Liver (tissue), 9 donors: ENCODE data around the gene CSNK1D. TPM values are rescaled to one million over a fixed set of nuclear protein-coding genes. Genes with fewer than 3 reads are reported as not detected.
A peak's percentile ranks its signal among the peaks of the same experiment; 100 is the strongest.

Experiments used
- DNase-seq: peaks from one replicate; pipeline ENCODE4 v3.0.0-alpha.2; 2017; ENCODE audit warnings: low spot score
- H3K27ac ChIP-seq, 2 donors: one replicate each; pipeline ENCODE4 v1.7.0; 2013; ENCODE audit warnings: inconsistent platforms in 2 of 2, low read length in 2 of 2, control low read depth in 1 of 2, low read depth in 1 of 2, mild to moderate bottlenecking in 1 of 2
- H3K27me3 ChIP-seq, 4 donors: one replicate each; pipeline versions ENCODE4 v1.6.1 to v1.7.0; 2013; ENCODE audit warnings: low read length in 3 of 4, inconsistent platforms in 1 of 4, mild to moderate bottlenecking in 1 of 4, moderate library complexity in 1 of 4; ENCODE audit not compliant: control insufficient read depth in 4 of 4, insufficient read depth in 4 of 4
- H3K36me3 ChIP-seq, 4 donors: one replicate each; pipeline versions ENCODE4 v1.6.1 to v1.7.0; 2013; ENCODE audit warnings: low read length in 3 of 4, mild to moderate bottlenecking in 3 of 4, low read depth in 1 of 4, moderate library complexity in 1 of 4; ENCODE audit not compliant: control insufficient read depth in 4 of 4, insufficient read depth in 3 of 4
- H3K4me1 ChIP-seq, 4 donors: one replicate each; pipeline versions ENCODE4 v1.6.1 to v1.7.0; 2013; ENCODE audit warnings: low read length in 3 of 4, mild to moderate bottlenecking in 3 of 4, moderate library complexity in 1 of 4; ENCODE audit not compliant: control insufficient read depth in 4 of 4, insufficient read depth in 4 of 4
- H3K4me3 ChIP-seq, 3 donors: one replicate each; pipeline versions ENCODE4 v1.6.1 to v1.7.0; 2013; ENCODE audit warnings: low read length in 3 of 3, control low read depth in 1 of 3, low read depth in 1 of 3, mild to moderate bottlenecking in 1 of 3
- H3K9ac ChIP-seq, 2 donors: one replicate each; pipeline ENCODE4 v1.7.0; 2013; ENCODE audit warnings: low read length in 2 of 2, mild to moderate bottlenecking in 2 of 2, moderate library complexity in 2 of 2, control low read depth in 1 of 2, low read depth in 1 of 2
- H3K9me3 ChIP-seq, 4 donors: one replicate each; pipeline versions ENCODE4 v1.6.1 to v1.7.0; 2013; ENCODE audit warnings: low read length in 3 of 4; ENCODE audit not compliant: control insufficient read depth in 4 of 4
- ATF3 ChIP-seq: IDR thresholded peaks from 2 replicates; pipeline ENCODE4 v1.6.1; 2016; ENCODE audit warnings: antibody characterized with exemption
- FOXA1 ChIP-seq: IDR thresholded peaks from 2 replicates; pipeline ENCODE4 v1.6.1; 2016; ENCODE audit warnings: antibody characterized with exemption
- FOXA2 ChIP-seq: IDR thresholded peaks from 2 replicates; pipeline ENCODE4 v1.6.1; 2016; ENCODE audit warnings: antibody characterized with exemption
- GABPA ChIP-seq, 2 donors: IDR thresholded peaks in 1 of 2; conservative IDR thresholded peaks in 1 of 2; 2 replicates each; pipeline ENCODE4 v1.6.1; 2016; ENCODE audit warnings: antibody characterized with exemption in 2 of 2, mild to moderate bottlenecking in 1 of 2, moderate library complexity in 1 of 2
- JUND ChIP-seq, 2 donors: IDR thresholded peaks; 2 replicates each; pipeline ENCODE4 v1.6.1; 2016; ENCODE audit warnings: antibody characterized with exemption in 2 of 2
- MAX ChIP-seq: IDR thresholded peaks from 2 replicates; pipeline ENCODE4 v1.6.1; 2016; ENCODE audit warnings: antibody characterized with exemption
- RXRA ChIP-seq, 2 donors: IDR thresholded peaks; 2 replicates each; pipeline ENCODE4 v1.6.1; 2017 to 2018; ENCODE audit warnings: antibody characterized with exemption in 2 of 2, mild to moderate bottlenecking in 1 of 2
- SP1 ChIP-seq: IDR thresholded peaks from 2 replicates; pipeline ENCODE4 v1.6.1; 2018; ENCODE audit warnings: antibody characterized with exemption, mild to moderate bottlenecking
- TAF1 ChIP-seq: conservative IDR thresholded peaks from 2 replicates; pipeline ENCODE4 v1.6.1; 2016; ENCODE audit warnings: antibody characterized with exemption, mild to moderate bottlenecking
- ZBTB33 ChIP-seq: IDR thresholded peaks from 2 replicates; pipeline ENCODE4 v1.6.1; 2016; ENCODE audit warnings: antibody characterized with exemption
- WGBS: extraction: QIAGEN DNeasy Blood & Tissue Kit; methylation state at CpG from one replicate; pipeline ENCODE4 v1.1.7; 2013; 5-methylcytosine and 5-hydroxymethylcytosine counted together
- polyA plus RNA-seq, 2 donors: library from polyadenylated mRNA; stranded (reverse) in 1 of 2; unstranded in 1 of 2; fragments of 200-250 nt in 1 of 2; fragments of >200 nt in 1 of 2; fragmentation: Nextera tagmentation in 1 of 2; extraction: Ambion mirVana in 1 of 2; gene quantifications; one replicate each; pipeline versions ENCODE4 v1.2.1 to v1.2.3, GENCODE V29; 2013 to 2015
- total RNA-seq, 2 donors: library from RNA; depleted of rRNA; stranded (reverse); fragments of >200 nt; gene quantifications; one replicate each; pipeline ENCODE4 v1.2.3, GENCODE V29; 2014
- TF ChIP-seq, protein P1 (sequence below): fragments of 150-350 bp; IDR thresholded peaks from 2 replicates; pipeline ENCODE4 v1.5.1; 2017; ENCODE audit warnings: improper control_type of control experiment, low read depth, low read length; ENCODE audit not compliant: missing input control
- donor health status: healthy.
- donor health status: healthy.
- donor health status: healthy.
- donor health status: healthy.
- donor health status: healthy.

The CSNK1D gene
- total and polyA plus RNA-seq, 4 donors: 22.0 to 49.0 (median 34.2) TPM

- no peak for DNase-seq
- Histone ChIP-seq H3K27ac (peak overlapping the region; percentile 60 to 82), H3K27me3 (no peaks in the 10 kb centered on the region), H3K9ac (peak overlapping the region in 1 of 2 donors; percentile 30), H3K4me1 (peaks cover 4 to 24% (median 14%) of the 10 kb centered on the region in 4 donors), H3K36me3 (no peaks in the 10 kb centered on the region), H3K9me3 (no peaks in the 10 kb centered on the region), H3K4me3 (no peak overlapping the region)
- WGBS: 59% methylated on average over 17 of the region's 17 CpGs
- TF ChIP-seq SP1 (no peak), FOXA2 (no peak), RXRA (IDR thresholded peaks at IDR 0.05) (peak; percentile 10 to 15)
These were observed 57.0 kb downstream of the CSNK1D start for GRCh38 chr17:82216301-82217119.

DNA sequence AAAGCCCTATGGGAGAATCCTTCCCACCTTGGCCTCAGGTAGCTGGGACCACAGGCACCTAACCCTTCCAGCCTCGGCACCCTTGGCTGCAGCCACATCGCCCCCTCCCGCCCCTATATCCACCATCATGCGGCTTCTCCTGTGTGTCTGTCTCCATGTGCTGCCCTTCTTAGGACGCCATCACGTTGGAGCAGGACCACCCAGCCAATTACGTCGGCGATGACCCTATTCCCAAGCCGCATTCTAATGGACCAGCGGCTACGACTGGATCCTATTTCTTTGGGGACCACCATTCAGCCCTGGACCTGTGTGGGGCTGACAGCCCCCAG, 57.6 kb downstream of the CSNK1D start:
- WGBS: 96% methylated on average over 12 of the region's 12 CpGs
- H3K9ac ChIP-seq: no peak overlapping the region
- H3K4me1 ChIP-seq: peaks cover 4 to 24% (median 14%) of the 10 kb centered on the region in 4 donors
- no peaks in the 10 kb centered on the region for H3K27me3 ChIP-seq
- H3K4me3 ChIP-seq: no peak overlapping the region
- peak overlapping the region; percentile 60 to 82 for H3K27ac ChIP-seq
- no peak for DNase-seq
- no peak for TF ChIP-seq FOXA2
- TF ChIP-seq, protein P1, sequence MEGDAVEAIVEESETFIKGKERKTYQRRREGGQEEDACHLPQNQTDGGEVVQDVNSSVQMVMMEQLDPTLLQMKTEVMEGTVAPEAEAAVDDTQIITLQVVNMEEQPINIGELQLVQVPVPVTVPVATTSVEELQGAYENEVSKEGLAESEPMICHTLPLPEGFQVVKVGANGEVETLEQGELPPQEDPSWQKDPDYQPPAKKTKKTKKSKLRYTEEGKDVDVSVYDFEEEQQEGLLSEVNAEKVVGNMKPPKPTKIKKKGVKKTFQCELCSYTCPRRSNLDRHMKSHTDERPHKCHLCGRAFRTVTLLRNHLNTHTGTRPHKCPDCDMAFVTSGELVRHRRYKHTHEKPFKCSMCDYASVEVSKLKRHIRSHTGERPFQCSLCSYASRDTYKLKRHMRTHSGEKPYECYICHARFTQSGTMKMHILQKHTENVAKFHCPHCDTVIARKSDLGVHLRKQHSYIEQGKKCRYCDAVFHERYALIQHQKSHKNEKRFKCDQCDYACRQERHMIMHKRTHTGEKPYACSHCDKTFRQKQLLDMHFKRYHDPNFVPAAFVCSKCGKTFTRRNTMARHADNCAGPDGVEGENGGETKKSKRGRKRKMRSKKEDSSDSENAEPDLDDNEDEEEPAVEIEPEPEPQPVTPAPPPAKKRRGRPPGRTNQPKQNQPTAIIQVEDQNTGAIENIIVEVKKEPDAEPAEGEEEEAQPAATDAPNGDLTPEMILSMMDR: no peak
- no peak for TF ChIP-seq GABPA (IDR thresholded peaks at IDR 0.05 in 1 of 2, conservative IDR thresholded peaks at IDR 0.05 in 1 of 2)
- no peak for TF ChIP-seq ATF3
- H3K9me3 ChIP-seq: no peaks in the 10 kb centered on the region
- H3K36me3 ChIP-seq: no peaks in the 10 kb centered on the region

GRCh38 chr17:82215095-82215971, 58.2 kb downstream of the CSNK1D start:
- whole genome bisulfite sequencing: 84% methylated on average over 25 of the region's 25 CpGs
- Histone ChIP-seq H3K4me1 (peaks cover 4 to 24% (median 14%) of the 10 kb centered on the region in 4 donors), H3K36me3 (no peaks in the 10 kb centered on the region), H3K4me3 (no peak overlapping the region), H3K27me3 (no peaks in the 10 kb centered on the region), H3K9ac (no peak overlapping the region), H3K27ac (peak overlapping the region; percentile 60 to 82), H3K9me3 (no peaks in the 10 kb centered on the region)
- DNase-seq: no peak
- TF ChIP-seq TAF1 (no peak), ZBTB33 (no peak), JUND (IDR thresholded peaks at IDR 0.05) (no peak), FOXA1 (no peak), MAX (no peak)
